Activated naive CD4-positive, alpha-beta T cell treated with anti-CD3 and anti-CD28 coated beads, Interleukin-2, amount 50 U/mL, for 72 hours (primary cell): ENCODE measurements around the gene AKNA. TPM values are rescaled to one million over a fixed set of nuclear protein-coding genes. Genes with fewer than 3 reads are reported as not detected.

Experiments
- ATAC-seq, 2 donors: fragments of 150-1000 bp; cut with Tn5 transposase; 2 replicates each; pipeline ENCODE4 v1.10.0; 2021; ENCODE audit warnings: mild to moderate bottlenecking in 2 of 2, moderate library complexity in 2 of 2
- DNase-seq, 2 donors: peaks; one replicate each; pipeline ENCODE4 v3.0.0; 2021 to 2022; ENCODE audit warnings: low spot score in 2 of 2
- H3K27ac Mint-ChIP-seq, 2 donors: one replicate each; pipeline ENCODE4 v1.8.0; 2022; ENCODE audit warnings: mild to moderate bottlenecking in 2 of 2, mixed read lengths in 2 of 2
- H3K36me3 Mint-ChIP-seq, 2 donors: one replicate each; pipeline ENCODE4 v1.8.0; 2022; ENCODE audit warnings: mixed read lengths in 2 of 2
- H3K9me3 Mint-ChIP-seq, 2 donors: one replicate each; pipeline ENCODE4 v1.8.0; 2022; ENCODE audit warnings: mixed read lengths in 2 of 2
- total RNA-seq, 2 donors: library from RNA; stranded (reverse); gene quantifications; one replicate each; pipeline ENCODE4 v1.2.3, GENCODE V29; 2022

The AKNA gene
- total RNA-seq, 2 donors from 2014 or later = 165 to 174 TPM

- DNase-seq (no peak), ATAC-seq (no peak)
- no peaks in the 10 kb centered on the region for H3K36me3 Mint-ChIP-seq
- no peaks in the 10 kb centered on the region for H3K9me3 Mint-ChIP-seq
- H3K27ac Mint-ChIP-seq = no peak overlapping the region
Observed at GRCh38 chr9:114302727-114303126, 85.1 kb downstream of the AKNA start.

GRCh38 chr9:114301798-114302565 lies 85.8 kb downstream of the AKNA start:
- H3K27ac Mint-ChIP-seq = no peak overlapping the region
- DNase-seq = peak in 1 of 2 donors; percentile 37
- no peaks in the 10 kb centered on the region for H3K9me3 Mint-ChIP-seq
- no peaks in the 10 kb centered on the region for H3K36me3 Mint-ChIP-seq
- ATAC-seq = no peak

GRCh38 chr9:114300846-114301797 lies 86.7 kb downstream of the AKNA start:
- no peaks in the 10 kb centered on the region for H3K9me3 Mint-ChIP-seq
- DNase-seq = peak in 1 of 2 donors; percentile 44
- H3K36me3 Mint-ChIP-seq = peaks cover 0 to 1% of the 10 kb centered on the region in 2 donors
- H3K27ac Mint-ChIP-seq = peak overlapping the region in 1 of 2 donors; percentile 72
- ATAC-seq = no peak

- Mint-ChIP-seq H3K27ac (peak overlapping the region in 1 of 2 donors; percentile 72), H3K9me3 (peaks cover 0 to under 1% of the 10 kb centered on the region in 2 donors), H3K36me3 (peaks cover 0 to 7% of the 10 kb centered on the region in 2 donors)
- peak in 1 of 2 donors; percentile 46 for DNase-seq
- no peak for ATAC-seq
Observed at GRCh38 chr9:114300153-114300845, 87.5 kb downstream of the AKNA start.

GRCh38 chr9:114299286-114300152 lies 88.3 kb downstream of the AKNA start:
- ATAC-seq (no peak), DNase-seq (peak in 1 of 2 donors; percentile 30)
- Mint-ChIP-seq H3K9me3 (peaks cover 6 to 7% of the 10 kb centered on the region in 2 donors), H3K36me3 (peaks cover 6 to 15% of the 10 kb centered on the region in 2 donors), H3K27ac (no peak overlapping the region)

- DNase-seq (no peak), ATAC-seq (no peak)
- Mint-ChIP-seq H3K27ac (no peak overlapping the region), H3K36me3 (peaks cover 6 to 25% of the 10 kb centered on the region in 2 donors), H3K9me3 (peaks cover 6 to 8% of the 10 kb centered on the region in 2 donors)
Observed at GRCh38 chr9:114296338-114296737, 91.4 kb downstream of the AKNA start.

GRCh38 chr9:114294664-114295063 lies 93.1 kb downstream of the AKNA start:
- DNase-seq (no peak), ATAC-seq (no peak)
- Mint-ChIP-seq H3K9me3 (peaks cover 6 to 8% of the 10 kb centered on the region in 2 donors), H3K27ac (no peak overlapping the region), H3K36me3 (peaks cover 6 to 30% of the 10 kb centered on the region in 2 donors)

- no peak for ATAC-seq
- no peak overlapping the region for H3K27ac Mint-ChIP-seq
- peaks cover 6 to 8% of the 10 kb centered on the region in 2 donors for H3K9me3 Mint-ChIP-seq
- H3K36me3 Mint-ChIP-seq = peaks cover 6 to 30% of the 10 kb centered on the region in 2 donors
- peak in 1 of 2 donors; percentile 37 for DNase-seq
Observed at GRCh38 chr9:114291886-114292590, 95.7 kb downstream of the AKNA start.

- DNase-seq = peak; percentile 65 to 80
- peaks cover 6 to 28% of the 10 kb centered on the region in 2 donors for H3K36me3 Mint-ChIP-seq
- peak; percentile 51 to 69 for ATAC-seq
- H3K9me3 Mint-ChIP-seq = peaks cover 6 to 8% of the 10 kb centered on the region in 2 donors
- peak overlapping the region in 1 of 2 donors; percentile 6 for H3K27ac Mint-ChIP-seq
Observed at GRCh38 chr9:114291064-114291474, 96.7 kb downstream of the AKNA start.

GRCh38 chr9:114290561-114290986 lies 97.2 kb downstream of the AKNA start:
- Mint-ChIP-seq H3K36me3 (peaks cover 6 to 24% of the 10 kb centered on the region in 2 donors), H3K27ac (no peak overlapping the region), H3K9me3 (peaks cover 6 to 8% of the 10 kb centered on the region in 2 donors)
- peak in 1 of 2 donors; percentile 37 for DNase-seq
- ATAC-seq = peak; percentile 5 to 53

GRCh38 chr9:114289571-114290481 lies 98.0 kb downstream of the AKNA start:
- Mint-ChIP-seq H3K9me3 (peaks cover under 1 to 4% of the 10 kb centered on the region in 2 donors), H3K27ac (no peak overlapping the region), H3K36me3 (peaks cover 3 to 18% of the 10 kb centered on the region in 2 donors)
- DNase-seq (peak in 1 of 2 donors; percentile 49), ATAC-seq (no peak)

- peak in 1 of 2 donors; percentile 53 for DNase-seq
Observed at GRCh38 chr9:114289106-114289505, 98.7 kb downstream of the AKNA start.

GRCh38 chr9:114288193-114289091 lies 99.3 kb downstream of the AKNA start:
- no peaks in the 10 kb centered on the region for H3K9me3 Mint-ChIP-seq
- no peak overlapping the region for H3K27ac Mint-ChIP-seq
- ATAC-seq (no peak), DNase-seq (peak in 1 of 2 donors; percentile 41)
- H3K36me3 Mint-ChIP-seq = peaks cover 0 to 10% of the 10 kb centered on the region in 2 donors

More at GRCh38 chr9:114289106-114289505, 98.7 kb downstream of the AKNA start:
- Mint-ChIP-seq H3K36me3 (peaks cover 0 to 11% of the 10 kb centered on the region in 2 donors), H3K27ac (no peak overlapping the region), H3K9me3 (no peaks in the 10 kb centered on the region)
- no peak for ATAC-seq
